SK-N-SH treated with all-trans-retinoic acid at 6 μM for 48 hours (cell line): ENCODE measurements around the gene LOXHD1.

Source experiments
- ATAC-seq: fragments of 200-7000 bp; cut with Tn5 transposase; 3 replicates; pipeline ENCODE4 v1.9.1; 2020; ENCODE audit warnings: mild to moderate bottlenecking, moderate library complexity
- BACH2 ChIP-seq: fragments of 250-450 bp; sonication (Bioruptor Pico); IDR thresholded peaks from 2 replicates; pipeline ENCODE4 v1.9.0; 2021; ENCODE audit warnings: mild to moderate bottlenecking, borderline replicate concordance
- CREB5 ChIP-seq: fragments of 250-450 bp; sonication (Bioruptor Pico); IDR thresholded peaks from 2 replicates; pipeline ENCODE4 v1.5.1; 2020; ENCODE audit warnings: low read depth, mild to moderate bottlenecking, moderate library complexity
- CSDC2 ChIP-seq: fragments of 250-450 bp; sonication (Bioruptor Pico); IDR thresholded peaks from 2 replicates; pipeline ENCODE4 v1.5.0; 2020; ENCODE audit warnings: mild to moderate bottlenecking, moderate library complexity
- ESRRG ChIP-seq: fragments of 250-450 bp; sonication (Bioruptor Pico); IDR thresholded peaks from 2 replicates; pipeline ENCODE4 v1.6.1; 2021; ENCODE audit warnings: mild to moderate bottlenecking
- GLIS3 ChIP-seq: fragments of 250-450 bp; sonication (Bioruptor Pico); IDR thresholded peaks from 2 replicates; pipeline ENCODE4 v1.5.0; 2020; ENCODE audit warnings: mild to moderate bottlenecking, moderate library complexity
- ISL1 ChIP-seq: fragments of 250-450 bp; sonication (Bioruptor Pico); IDR thresholded peaks from 2 replicates; pipeline ENCODE4 v2.1.2; 2022; ENCODE audit warnings: mild to moderate bottlenecking, moderate library complexity
- OSR1 ChIP-seq: fragments of 250-450 bp; sonication (Bioruptor Pico); IDR thresholded peaks from 2 replicates; pipeline ENCODE4 v1.8.0; 2022; ENCODE audit warnings: moderate library complexity, mild to moderate bottlenecking, inconsistent platforms
- PATZ1 ChIP-seq: fragments of 250-450 bp; sonication (Bioruptor Pico); IDR thresholded peaks from 2 replicates; pipeline ENCODE4 v1.8.0; 2020; ENCODE audit warnings: mild to moderate bottlenecking, moderate library complexity, borderline replicate concordance
- PPARA ChIP-seq: fragments of 250-450 bp; sonication (Bioruptor Pico); IDR thresholded peaks from 2 replicates; pipeline ENCODE4 v1.5.0; 2020; ENCODE audit warnings: mild to moderate bottlenecking, borderline replicate concordance
- RARB ChIP-seq: fragments of 250-450 bp; sonication (Bioruptor Pico); IDR thresholded peaks from 2 replicates; pipeline ENCODE4 v1.8.0; 2021; ENCODE audit warnings: mild to moderate bottlenecking, moderate library complexity
- TCF4 ChIP-seq: fragments of 250-450 bp; sonication (Bioruptor Pico); IDR thresholded peaks from 2 replicates; pipeline ENCODE4 v1.8.0; 2021; ENCODE audit warnings: mild to moderate bottlenecking, moderate library complexity, borderline replicate concordance
- TOX ChIP-seq: fragments of 250-450 bp; sonication (Bioruptor Pico); IDR thresholded peaks from 2 replicates; pipeline ENCODE4 v1.8.0; 2021; ENCODE audit warnings: mild to moderate bottlenecking, moderate library complexity, borderline replicate concordance
- ZC3H10 ChIP-seq: fragments of 250-450 bp; sonication (Bioruptor Pico); IDR thresholded peaks from 2 replicates; pipeline ENCODE4 v1.5.1; 2021; ENCODE audit warnings: mild to moderate bottlenecking, moderate library complexity
- ZFP3 ChIP-seq: fragments of 250-450 bp; sonication (Bioruptor Pico); IDR thresholded peaks from 2 replicates; pipeline ENCODE4 v1.5.0; 2020; ENCODE audit warnings: mild to moderate bottlenecking, moderate library complexity
- ZFP30 ChIP-seq: fragments of 450-650 bp; formaldehyde crosslinking; IDR thresholded peaks from 2 replicates; pipeline ENCODE4 v1.5.0; 2022; ENCODE audit warnings: mild to moderate bottlenecking, moderate library complexity
- ZNF565 ChIP-seq: fragments of 450-650 bp; formaldehyde crosslinking; conservative IDR thresholded peaks from 2 replicates; pipeline ENCODE4 v1.5.0; 2020; ENCODE audit warnings: low read depth, mild to moderate bottlenecking, moderate library complexity
- ZNF70 ChIP-seq: fragments of 450-650 bp; formaldehyde crosslinking; IDR thresholded peaks from 2 replicates; pipeline ENCODE4 v1.5.0; 2020; ENCODE audit warnings: mild to moderate bottlenecking, moderate library complexity
- ZNF8 ChIP-seq: fragments of 450-650 bp; formaldehyde crosslinking; IDR thresholded peaks from 2 replicates; pipeline ENCODE4 v1.5.0; 2020; ENCODE audit warnings: mild to moderate bottlenecking, moderate library complexity
- TF ChIP-seq, protein P1 (sequence below): fragments of 250-450 bp; sonication (Bioruptor Pico); IDR thresholded peaks from 2 replicates; pipeline ENCODE4 v1.8.0; 2021; ENCODE audit warnings: low read depth, mild to moderate bottlenecking, moderate library complexity, borderline replicate concordance
- TF ChIP-seq, protein P2 (sequence below): fragments of 250-450 bp; sonication (Bioruptor Pico); IDR thresholded peaks from 2 replicates; pipeline ENCODE4 v1.5.0; 2020; ENCODE audit warnings: mild to moderate bottlenecking, moderate library complexity
- TF ChIP-seq, protein P3 (sequence below): fragments of 250-450 bp; sonication (Bioruptor Pico); IDR thresholded peaks from 2 replicates; pipeline ENCODE4 v1.5.1; 2021; ENCODE audit warnings: mild to moderate bottlenecking, moderate library complexity

LOXHD1 gene

DNA sequence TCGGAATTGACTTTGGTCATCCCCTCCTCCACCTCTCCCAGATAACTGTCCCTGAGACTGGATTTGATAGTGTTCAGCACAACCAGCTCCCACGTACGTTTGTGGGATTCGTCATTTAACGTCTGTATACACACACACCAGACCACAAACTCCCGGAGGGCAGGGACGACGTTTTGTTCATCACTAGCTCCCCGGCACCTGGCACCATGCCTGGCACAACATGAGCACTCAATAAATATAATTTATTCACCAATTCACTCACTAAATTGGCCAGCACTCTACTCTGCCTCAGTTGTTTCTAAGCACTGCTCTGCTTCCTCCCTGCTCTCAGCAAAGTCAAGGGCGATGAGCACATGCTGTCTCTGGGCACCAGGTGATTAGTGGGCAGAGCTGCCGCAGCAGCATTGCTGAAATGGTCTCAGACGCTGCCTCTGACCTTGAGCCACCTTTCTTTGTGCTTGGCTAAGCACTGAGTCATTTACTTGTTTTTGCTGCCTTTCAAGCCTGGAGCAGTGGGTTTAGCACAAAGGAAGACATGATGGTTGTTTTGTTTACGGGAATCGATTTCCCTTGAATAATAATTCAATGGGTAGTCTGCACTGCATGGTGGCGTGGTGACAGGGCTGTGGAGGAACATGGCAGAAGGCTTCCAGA lies 19.3 kb upstream of the LOXHD1 start:
- ATAC-seq, result no peak
- no peak for TF ChIP-seq OSR1
- TF ChIP-seq RARB, result no peak
- TF ChIP-seq CSDC2, result no peak
- no peak for TF ChIP-seq ZFP3 (CRISPR knock-in tag)
- TF ChIP-seq CREB5 (CRISPR knock-in tag), result no peak
- no peak for TF ChIP-seq ZNF70 (CRISPR knock-in tag)
- no peak for TF ChIP-seq TOX (CRISPR knock-in tag)
- TF ChIP-seq, protein P1, sequence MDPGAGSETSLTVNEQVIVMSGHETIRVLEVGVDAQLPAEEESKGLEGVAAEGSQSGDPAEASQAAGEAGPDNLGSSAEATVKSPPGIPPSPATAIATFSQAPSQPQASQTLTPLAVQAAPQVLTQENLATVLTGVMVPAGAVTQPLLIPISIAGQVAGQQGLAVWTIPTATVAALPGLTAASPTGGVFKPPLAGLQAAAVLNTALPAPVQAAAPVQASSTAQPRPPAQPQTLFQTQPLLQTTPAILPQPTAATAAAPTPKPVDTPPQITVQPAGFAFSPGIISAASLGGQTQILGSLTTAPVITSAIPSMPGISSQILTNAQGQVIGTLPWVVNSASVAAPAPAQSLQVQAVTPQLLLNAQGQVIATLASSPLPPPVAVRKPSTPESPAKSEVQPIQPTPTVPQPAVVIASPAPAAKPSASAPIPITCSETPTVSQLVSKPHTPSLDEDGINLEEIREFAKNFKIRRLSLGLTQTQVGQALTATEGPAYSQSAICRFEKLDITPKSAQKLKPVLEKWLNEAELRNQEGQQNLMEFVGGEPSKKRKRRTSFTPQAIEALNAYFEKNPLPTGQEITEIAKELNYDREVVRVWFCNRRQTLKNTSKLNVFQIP, result no peak
- TF ChIP-seq, all 23 proteins: peak for 0

- TF ChIP-seq ESRRG, result no peak
- no peak for TF ChIP-seq PATZ1 (CRISPR knock-in tag)
- no peak for TF ChIP-seq RARB
- no peak for TF ChIP-seq ZNF70 (CRISPR knock-in tag)
- TF ChIP-seq TCF4, result no peak
- TF ChIP-seq, protein P1, result no peak
- TF ChIP-seq ZNF8 (CRISPR knock-in tag), result no peak
- TF ChIP-seq, protein P2, sequence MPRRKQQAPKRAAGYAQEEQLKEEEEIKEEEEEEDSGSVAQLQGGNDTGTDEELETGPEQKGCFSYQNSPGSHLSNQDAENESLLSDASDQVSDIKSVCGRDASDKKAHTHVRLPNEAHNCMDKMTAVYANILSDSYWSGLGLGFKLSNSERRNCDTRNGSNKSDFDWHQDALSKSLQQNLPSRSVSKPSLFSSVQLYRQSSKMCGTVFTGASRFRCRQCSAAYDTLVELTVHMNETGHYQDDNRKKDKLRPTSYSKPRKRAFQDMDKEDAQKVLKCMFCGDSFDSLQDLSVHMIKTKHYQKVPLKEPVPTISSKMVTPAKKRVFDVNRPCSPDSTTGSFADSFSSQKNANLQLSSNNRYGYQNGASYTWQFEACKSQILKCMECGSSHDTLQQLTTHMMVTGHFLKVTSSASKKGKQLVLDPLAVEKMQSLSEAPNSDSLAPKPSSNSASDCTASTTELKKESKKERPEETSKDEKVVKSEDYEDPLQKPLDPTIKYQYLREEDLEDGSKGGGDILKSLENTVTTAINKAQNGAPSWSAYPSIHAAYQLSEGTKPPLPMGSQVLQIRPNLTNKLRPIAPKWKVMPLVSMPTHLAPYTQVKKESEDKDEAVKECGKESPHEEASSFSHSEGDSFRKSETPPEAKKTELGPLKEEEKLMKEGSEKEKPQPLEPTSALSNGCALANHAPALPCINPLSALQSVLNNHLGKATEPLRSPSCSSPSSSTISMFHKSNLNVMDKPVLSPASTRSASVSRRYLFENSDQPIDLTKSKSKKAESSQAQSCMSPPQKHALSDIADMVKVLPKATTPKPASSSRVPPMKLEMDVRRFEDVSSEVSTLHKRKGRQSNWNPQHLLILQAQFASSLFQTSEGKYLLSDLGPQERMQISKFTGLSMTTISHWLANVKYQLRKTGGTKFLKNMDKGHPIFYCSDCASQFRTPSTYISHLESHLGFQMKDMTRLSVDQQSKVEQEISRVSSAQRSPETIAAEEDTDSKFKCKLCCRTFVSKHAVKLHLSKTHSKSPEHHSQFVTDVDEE (CRISPR knock-in tag), result no peak
- no peak for TF ChIP-seq BACH2 (CRISPR knock-in tag)
- TF ChIP-seq ZFP30, result no peak
- no peak for TF ChIP-seq ZC3H10 (CRISPR knock-in tag)
- TF ChIP-seq, protein P3, sequence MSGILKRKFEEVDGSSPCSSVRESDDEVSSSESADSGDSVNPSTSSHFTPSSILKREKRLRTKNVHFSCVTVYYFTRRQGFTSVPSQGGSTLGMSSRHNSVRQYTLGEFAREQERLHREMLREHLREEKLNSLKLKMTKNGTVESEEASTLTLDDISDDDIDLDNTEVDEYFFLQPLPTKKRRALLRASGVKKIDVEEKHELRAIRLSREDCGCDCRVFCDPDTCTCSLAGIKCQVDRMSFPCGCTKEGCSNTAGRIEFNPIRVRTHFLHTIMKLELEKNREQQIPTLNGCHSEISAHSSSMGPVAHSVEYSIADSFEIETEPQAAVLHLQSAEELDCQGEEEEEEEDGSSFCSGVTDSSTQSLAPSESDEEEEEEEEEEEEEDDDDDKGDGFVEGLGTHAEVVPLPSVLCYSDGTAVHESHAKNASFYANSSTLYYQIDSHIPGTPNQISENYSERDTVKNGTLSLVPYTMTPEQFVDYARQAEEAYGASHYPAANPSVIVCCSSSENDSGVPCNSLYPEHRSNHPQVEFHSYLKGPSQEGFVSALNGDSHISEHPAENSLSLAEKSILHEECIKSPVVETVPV (CRISPR knock-in tag), result no peak
- no peak for TF ChIP-seq GLIS3
- TF ChIP-seq PPARA (CRISPR knock-in tag), result no peak
- TF ChIP-seq ZNF565, result no peak
- no peak for TF ChIP-seq CSDC2
- no peak for TF ChIP-seq ZFP3 (CRISPR knock-in tag)
- no peak for TF ChIP-seq ISL1
- no peak for TF ChIP-seq TOX (CRISPR knock-in tag)
- no peak for TF ChIP-seq CREB5 (CRISPR knock-in tag)
- no peak for ATAC-seq
These were observed 18.1 kb upstream of the LOXHD1 start for GRCh38 chr18:46675112-46675511.
